HEK293 (cell line): ENCODE results near the gene PLPP1.

Experiments used
- CTCF ChIA-PET: fragments of 350-600 bp; formaldehyde crosslinking; extraction: SDS; loops from one replicate; lab custom pipeline; 2021; ENCODE audit warnings: antibody characterized with exemption; lab: Yijun Ruan, JAX
- POLR2A ChIA-PET: fragments of 300-600 bp; formaldehyde crosslinking; extraction: SDS; loops from one replicate; lab custom pipeline; 2020; ENCODE audit warnings: antibody characterized with exemption, inconsistent platforms; lab: Yijun Ruan, JAX
- H3K27ac ChIP-seq: fragments of 200-500 bp; sonication (Bioruptor generic); 2 replicates; pipeline ENCODE4 v1.5.1; 2014; ENCODE audit warnings: low read depth, low read length, control low read depth, inconsistent platforms; ENCODE audit errors: extremely low read depth
- H3K36me3 ChIP-seq, 2 experiments: fragments of 200-500 bp in 1 of 2; sonication (Bioruptor generic) in 1 of 2; 1 replicate in 1 of 2; 2 replicates in 1 of 2; pipeline ENCODE4 v1.5.1; 2014 to 2017; ENCODE audit warnings: inconsistent platforms in 2 of 2, low read length in 2 of 2; ENCODE audit not compliant: control insufficient read depth in 2 of 2, insufficient read depth in 1 of 2
- H3K4me1 ChIP-seq: fragments of 200-500 bp; sonication (Bioruptor generic); 2 replicates; pipeline ENCODE4 v1.5.1; 2014; ENCODE audit warnings: mild to moderate bottlenecking, low read length, inconsistent platforms; ENCODE audit not compliant: control insufficient read depth, insufficient read depth
- H3K4me3 ChIP-seq: 2 replicates; pipeline ENCODE4 v1.5.1; 2011; ENCODE audit warnings: low read depth, mild to moderate bottlenecking, control low read depth, low read length, moderate library complexity
- H3K9me3 ChIP-seq: fragments of 200-500 bp; sonication (Bioruptor generic); 2 replicates; pipeline ENCODE4 v1.5.1; 2014; ENCODE audit warnings: low read depth, low read length, inconsistent platforms; ENCODE audit not compliant: control insufficient read depth, insufficient read depth
- BCL11A ChIP-seq: fragments of 450-650 bp; formaldehyde crosslinking; IDR thresholded peaks from 2 replicates; pipeline ENCODE4 v1.5.1; 2016; ENCODE audit warnings: low read depth, missing biosample characterization, missing genetic modification characterization
- GFI1B ChIP-seq: fragments of 450-650 bp; formaldehyde crosslinking; IDR thresholded peaks from 2 replicates; pipeline ENCODE4 v1.5.1; 2016; ENCODE audit warnings: missing biosample characterization, missing genetic modification characterization
- GLI4 ChIP-seq: fragments of 450-650 bp; formaldehyde crosslinking; IDR thresholded peaks from 2 replicates; pipeline ENCODE4 v1.5.1; 2016; ENCODE audit warnings: missing biosample characterization, missing genetic modification characterization
- KLF8 ChIP-seq: fragments of 450-650 bp; formaldehyde crosslinking; IDR thresholded peaks from 2 replicates; pipeline ENCODE4 v1.5.1; 2016; ENCODE audit warnings: missing biosample characterization, missing genetic modification characterization
- PRDM1 ChIP-seq: fragments of 450-650 bp; formaldehyde crosslinking; IDR thresholded peaks from 2 replicates; pipeline ENCODE4; 2016; ENCODE audit warnings: missing biosample characterization, missing genetic modification characterization
- SCRT2 ChIP-seq: fragments of 450-650 bp; formaldehyde crosslinking; IDR thresholded peaks from 2 replicates; pipeline ENCODE4 v1.5.1; 2016; ENCODE audit warnings: missing biosample characterization, missing genetic modification characterization
- ZBTB48 ChIP-seq: fragments of 450-650 bp; formaldehyde crosslinking; IDR thresholded peaks from 2 replicates; pipeline ENCODE4 v1.5.1; 2016; ENCODE audit warnings: missing biosample characterization, missing genetic modification characterization
- ZNF239 ChIP-seq: fragments of 450-650 bp; formaldehyde crosslinking; IDR thresholded peaks from 2 replicates; pipeline ENCODE4 v1.5.1; 2016; ENCODE audit warnings: missing biosample characterization, missing genetic modification characterization
- ZNF341 ChIP-seq: fragments of 450-650 bp; formaldehyde crosslinking; IDR thresholded peaks from 2 replicates; pipeline ENCODE4; 2016; ENCODE audit warnings: low read depth, missing biosample characterization, missing genetic modification characterization
- ZNF501 ChIP-seq: fragments of 450-650 bp; formaldehyde crosslinking; IDR thresholded peaks from 2 replicates; pipeline ENCODE4 v1.5.1; 2016; ENCODE audit warnings: missing biosample characterization, missing genetic modification characterization
- ZNF549 ChIP-seq: fragments of 450-650 bp; IDR thresholded peaks from 2 replicates; pipeline ENCODE4 v1.5.1; 2018; ENCODE audit warnings: missing biosample characterization, missing genetic modification characterization, mild to moderate bottlenecking, inconsistent platforms, moderate library complexity
- ZNF558 ChIP-seq: fragments of 450-650 bp; formaldehyde crosslinking; IDR thresholded peaks from 2 replicates; pipeline ENCODE4 v1.5.1; 2016; ENCODE audit warnings: missing biosample characterization, missing genetic modification characterization
- ZNF585B ChIP-seq: fragments of 450-650 bp; formaldehyde crosslinking; IDR thresholded peaks from 2 replicates; pipeline ENCODE4 v1.5.1; 2016; ENCODE audit warnings: missing biosample characterization, missing genetic modification characterization
- ZNF785 ChIP-seq: fragments of 450-650 bp; formaldehyde crosslinking; IDR thresholded peaks from 2 replicates; pipeline ENCODE4 v1.5.1; 2016; ENCODE audit warnings: missing biosample characterization, missing genetic modification characterization
- ZXDB ChIP-seq: fragments of 450-650 bp; formaldehyde crosslinking; IDR thresholded peaks from 2 replicates; pipeline ENCODE4 v1.5.1; 2016; ENCODE audit warnings: missing biosample characterization, missing genetic modification characterization
- TF ChIP-seq, protein P1 (sequence below): fragments of 450-650 bp; formaldehyde crosslinking; IDR thresholded peaks from 2 replicates; pipeline ENCODE4 v1.5.1; 2016; ENCODE audit warnings: missing biosample characterization, missing genetic modification characterization
- TF ChIP-seq, protein P2 (sequence below): fragments of 450-650 bp; formaldehyde crosslinking; IDR thresholded peaks from 2 replicates; pipeline ENCODE4 v1.5.1; 2016; ENCODE audit warnings: missing biosample characterization, missing genetic modification characterization
- TF ChIP-seq, protein P3 (sequence below): fragments of 450-650 bp; formaldehyde crosslinking; IDR thresholded peaks from 2 replicates; pipeline ENCODE4 v1.5.1; 2017; ENCODE audit warnings: missing biosample characterization, missing genetic modification characterization
- TF ChIP-seq, protein P4 (sequence below): fragments of 450-650 bp; formaldehyde crosslinking; IDR thresholded peaks from 2 replicates; pipeline ENCODE4 v1.5.1; 2016; ENCODE audit warnings: missing biosample characterization, missing genetic modification characterization, borderline replicate concordance
- TF ChIP-seq, protein P5 (sequence below): fragments of 450-650 bp; formaldehyde crosslinking; IDR thresholded peaks from 2 replicates; pipeline ENCODE4 v1.5.1; 2016; ENCODE audit warnings: missing biosample characterization, missing genetic modification characterization
- TF ChIP-seq, protein P6 (sequence below): fragments of 450-650 bp; formaldehyde crosslinking; IDR thresholded peaks from 2 replicates; pipeline ENCODE4 v1.5.1; 2017; ENCODE audit warnings: missing biosample characterization, missing genetic modification characterization

PLPP1 gene

DNA sequence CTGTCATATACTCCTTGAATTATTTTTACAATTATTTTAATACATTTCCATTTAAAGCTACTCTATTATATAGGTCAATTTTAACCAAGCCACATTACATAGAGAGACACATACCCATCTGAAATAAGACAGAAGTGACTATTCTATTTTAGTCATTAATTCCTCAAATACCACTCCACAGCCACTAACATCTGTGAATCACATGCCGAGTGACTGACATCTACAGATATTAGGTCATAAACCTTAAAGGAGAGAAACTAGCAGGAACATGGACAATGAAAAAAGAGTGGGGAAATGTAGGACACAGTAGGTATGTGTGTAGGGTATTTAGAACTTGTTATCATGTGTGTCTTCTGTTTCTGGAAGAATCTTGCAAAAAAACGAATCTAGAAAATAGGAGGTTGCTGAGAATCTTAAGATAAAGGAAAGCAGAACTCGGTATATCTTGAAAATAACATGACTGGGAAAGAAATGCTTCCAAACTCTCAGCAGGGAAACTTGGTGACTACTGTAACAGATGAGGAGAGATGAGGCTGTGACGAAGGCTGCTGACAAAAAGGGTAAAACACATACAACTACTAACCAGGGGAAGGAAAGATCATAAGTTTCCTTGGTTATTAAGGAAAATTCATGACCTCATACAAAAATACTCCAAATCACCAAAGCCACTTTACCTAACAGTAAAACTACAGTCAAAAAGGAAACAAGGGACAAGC lies 84.6 kb downstream of the PLPP1 start:
- H3K4me3 ChIP-seq: no peak overlapping the region
- POLR2A ChIA-PET: no interaction called here
- no peaks in the 10 kb centered on the region for H3K9me3 ChIP-seq
- H3K36me3 ChIP-seq: no peaks in the 10 kb centered on the region; a peak in 1 of 3 replicates
- H3K27ac ChIP-seq: no peak overlapping the region
- TF ChIP-seq PRDM1 (tag by site-specific recombination) (no peak), GFI1B (tag by site-specific recombination) (no peak), ZBTB48 (tag by site-specific recombination) (no peak), ZNF785 (tag by site-specific recombination) (no peak), KLF8 (tag by site-specific recombination) (no peak), ZNF558 (tag by site-specific recombination) (no peak), ZNF501 (tag by site-specific recombination) (no peak), GLI4 (tag by site-specific recombination) (no peak)
- TF ChIP-seq, protein P1, sequence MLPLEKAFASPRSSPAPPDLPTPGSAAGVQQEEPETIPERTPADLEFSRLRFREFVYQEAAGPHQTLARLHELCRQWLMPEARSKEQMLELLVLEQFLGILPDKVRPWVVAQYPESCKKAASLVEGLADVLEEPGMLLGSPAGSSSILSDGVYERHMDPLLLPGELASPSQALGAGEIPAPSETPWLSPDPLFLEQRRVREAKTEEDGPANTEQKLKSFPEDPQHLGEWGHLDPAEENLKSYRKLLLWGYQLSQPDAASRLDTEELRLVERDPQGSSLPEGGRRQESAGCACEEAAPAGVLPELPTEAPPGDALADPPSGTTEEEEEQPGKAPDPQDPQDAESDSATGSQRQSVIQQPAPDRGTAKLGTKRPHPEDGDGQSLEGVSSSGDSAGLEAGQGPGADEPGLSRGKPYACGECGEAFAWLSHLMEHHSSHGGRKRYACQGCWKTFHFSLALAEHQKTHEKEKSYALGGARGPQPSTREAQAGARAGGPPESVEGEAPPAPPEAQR (tag by site-specific recombination): no peak
- TF ChIP-seq, protein P2, sequence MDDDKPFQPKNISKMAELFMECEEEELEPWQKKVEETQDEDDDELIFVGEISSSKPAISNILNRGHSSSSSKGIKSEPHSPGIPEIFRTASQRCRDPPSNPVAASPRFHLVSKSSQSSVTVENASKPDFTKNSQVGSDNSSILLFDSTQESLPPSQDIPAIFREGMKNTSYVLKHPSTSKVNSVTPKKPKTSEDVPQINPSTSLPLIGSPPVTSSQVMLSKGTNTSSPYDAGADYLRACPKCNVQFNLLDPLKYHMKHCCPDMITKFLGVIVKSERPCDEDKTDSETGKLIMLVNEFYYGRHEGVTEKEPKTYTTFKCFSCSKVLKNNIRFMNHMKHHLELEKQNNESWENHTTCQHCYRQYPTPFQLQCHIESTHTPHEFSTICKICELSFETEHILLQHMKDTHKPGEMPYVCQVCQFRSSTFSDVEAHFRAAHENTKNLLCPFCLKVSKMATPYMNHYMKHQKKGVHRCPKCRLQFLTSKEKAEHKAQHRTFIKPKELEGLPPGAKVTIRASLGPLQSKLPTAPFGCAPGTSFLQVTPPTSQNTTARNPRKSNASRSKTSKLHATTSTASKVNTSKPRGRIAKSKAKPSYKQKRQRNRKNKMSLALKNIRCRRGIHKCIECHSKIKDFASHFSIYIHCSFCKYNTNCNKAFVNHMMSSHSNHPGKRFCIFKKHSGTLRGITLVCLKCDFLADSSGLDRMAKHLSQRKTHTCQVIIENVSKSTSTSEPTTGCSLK (tag by site-specific recombination): no peak
- CTCF ChIA-PET: interaction anchor here (1.1 kb wide), 1 partner anchor 241 kb away, joined by 3 read pairs; no protein-coding TSS in a partner anchor
- peaks cover 8% of the 10 kb centered on the region for H3K4me1 ChIP-seq

DNA sequence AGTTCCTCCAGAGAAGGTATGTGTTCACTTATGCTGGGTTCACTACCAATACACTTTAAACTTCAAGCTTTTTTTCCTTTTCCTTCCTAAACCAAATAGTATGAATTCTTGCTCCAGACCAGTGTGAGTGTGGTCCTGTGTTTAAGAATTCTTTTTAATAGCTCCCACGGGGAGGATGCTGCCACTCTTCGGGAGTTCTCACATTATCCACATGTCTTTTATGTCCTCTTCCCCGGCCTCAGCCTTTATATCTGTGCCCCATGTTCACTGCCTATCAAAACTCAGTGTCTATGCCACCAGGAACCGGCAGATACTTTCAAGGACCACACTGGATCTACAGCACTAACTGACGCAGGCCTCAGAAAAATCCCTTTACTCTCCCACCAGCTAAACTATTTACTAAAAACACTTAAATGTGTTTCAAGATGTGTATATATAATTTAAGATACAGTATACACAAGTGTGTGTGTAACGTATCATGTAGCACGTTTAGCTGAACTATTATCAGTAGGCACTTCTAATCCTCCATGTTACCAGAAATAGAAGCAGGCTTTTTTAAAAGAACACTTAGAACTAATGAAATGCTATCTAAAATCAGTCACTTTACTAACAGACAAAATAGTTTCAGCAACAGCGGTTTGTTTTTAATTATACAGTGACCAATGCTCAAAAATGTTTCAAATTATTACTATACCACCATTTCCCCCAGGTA lies 88.0 kb downstream of the PLPP1 start:
- H3K27ac ChIP-seq: no peak overlapping the region
- no peaks in the 10 kb centered on the region; a peak in 1 of 3 replicates for H3K36me3 ChIP-seq
- H3K4me1 ChIP-seq: peaks cover 8% of the 10 kb centered on the region; the same call in 1 of the 2 replicates
- H3K4me3 ChIP-seq: no peak overlapping the region
- TF ChIP-seq, protein P3, sequence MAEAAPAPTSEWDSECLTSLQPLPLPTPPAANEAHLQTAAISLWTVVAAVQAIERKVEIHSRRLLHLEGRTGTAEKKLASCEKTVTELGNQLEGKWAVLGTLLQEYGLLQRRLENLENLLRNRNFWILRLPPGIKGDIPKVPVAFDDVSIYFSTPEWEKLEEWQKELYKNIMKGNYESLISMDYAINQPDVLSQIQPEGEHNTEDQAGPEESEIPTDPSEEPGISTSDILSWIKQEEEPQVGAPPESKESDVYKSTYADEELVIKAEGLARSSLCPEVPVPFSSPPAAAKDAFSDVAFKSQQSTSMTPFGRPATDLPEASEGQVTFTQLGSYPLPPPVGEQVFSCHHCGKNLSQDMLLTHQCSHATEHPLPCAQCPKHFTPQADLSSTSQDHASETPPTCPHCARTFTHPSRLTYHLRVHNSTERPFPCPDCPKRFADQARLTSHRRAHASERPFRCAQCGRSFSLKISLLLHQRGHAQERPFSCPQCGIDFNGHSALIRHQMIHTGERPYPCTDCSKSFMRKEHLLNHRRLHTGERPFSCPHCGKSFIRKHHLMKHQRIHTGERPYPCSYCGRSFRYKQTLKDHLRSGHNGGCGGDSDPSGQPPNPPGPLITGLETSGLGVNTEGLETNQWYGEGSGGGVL (tag by site-specific recombination): no peak
- TF ChIP-seq, protein P4, sequence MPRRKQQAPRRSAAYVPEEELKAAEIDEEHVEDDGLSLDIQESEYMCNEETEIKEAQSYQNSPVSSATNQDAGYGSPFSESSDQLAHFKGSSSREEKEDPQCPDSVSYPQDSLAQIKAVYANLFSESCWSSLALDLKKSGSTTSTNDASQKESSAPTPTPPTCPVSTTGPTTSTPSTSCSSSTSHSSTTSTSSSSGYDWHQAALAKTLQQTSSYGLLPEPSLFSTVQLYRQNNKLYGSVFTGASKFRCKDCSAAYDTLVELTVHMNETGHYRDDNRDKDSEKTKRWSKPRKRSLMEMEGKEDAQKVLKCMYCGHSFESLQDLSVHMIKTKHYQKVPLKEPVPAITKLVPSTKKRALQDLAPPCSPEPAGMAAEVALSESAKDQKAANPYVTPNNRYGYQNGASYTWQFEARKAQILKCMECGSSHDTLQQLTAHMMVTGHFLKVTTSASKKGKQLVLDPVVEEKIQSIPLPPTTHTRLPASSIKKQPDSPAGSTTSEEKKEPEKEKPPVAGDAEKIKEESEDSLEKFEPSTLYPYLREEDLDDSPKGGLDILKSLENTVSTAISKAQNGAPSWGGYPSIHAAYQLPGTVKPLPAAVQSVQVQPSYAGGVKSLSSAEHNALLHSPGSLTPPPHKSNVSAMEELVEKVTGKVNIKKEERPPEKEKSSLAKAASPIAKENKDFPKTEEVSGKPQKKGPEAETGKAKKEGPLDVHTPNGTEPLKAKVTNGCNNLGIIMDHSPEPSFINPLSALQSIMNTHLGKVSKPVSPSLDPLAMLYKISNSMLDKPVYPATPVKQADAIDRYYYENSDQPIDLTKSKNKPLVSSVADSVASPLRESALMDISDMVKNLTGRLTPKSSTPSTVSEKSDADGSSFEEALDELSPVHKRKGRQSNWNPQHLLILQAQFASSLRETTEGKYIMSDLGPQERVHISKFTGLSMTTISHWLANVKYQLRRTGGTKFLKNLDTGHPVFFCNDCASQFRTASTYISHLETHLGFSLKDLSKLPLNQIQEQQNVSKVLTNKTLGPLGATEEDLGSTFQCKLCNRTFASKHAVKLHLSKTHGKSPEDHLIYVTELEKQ (tag by site-specific recombination): no peak
- TF ChIP-seq ZXDB (tag by site-specific recombination) (no peak), SCRT2 (tag by site-specific recombination) (no peak), ZNF341 (tag by site-specific recombination) (no peak), BCL11A (tag by site-specific recombination) (no peak), ZNF549 (no peak), ZNF239 (tag by site-specific recombination) (no peak), ZNF585B (tag by site-specific recombination) (no peak)
- TF ChIP-seq, protein P5, sequence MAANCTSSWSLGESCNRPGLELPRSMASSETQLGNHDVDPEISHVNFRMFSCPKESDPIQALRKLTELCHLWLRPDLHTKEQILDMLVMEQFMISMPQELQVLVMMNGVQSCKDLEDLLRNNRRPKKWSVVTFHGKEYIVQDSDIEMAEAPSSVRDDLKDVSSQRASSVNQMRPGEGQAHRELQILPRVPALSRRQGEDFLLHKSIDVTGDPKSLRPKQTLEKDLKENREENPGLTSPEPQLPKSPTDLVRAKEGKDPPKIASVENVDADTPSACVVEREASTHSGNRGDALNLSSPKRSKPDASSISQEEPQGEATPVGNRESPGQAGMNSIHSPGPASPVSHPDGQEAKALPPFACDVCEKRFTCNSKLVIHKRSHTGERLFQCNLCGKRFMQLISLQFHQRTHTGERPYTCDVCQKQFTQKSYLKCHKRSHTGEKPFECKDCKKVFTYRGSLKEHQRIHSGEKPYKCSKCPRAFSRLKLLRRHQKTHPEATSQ (tag by site-specific recombination): no peak
- TF ChIP-seq, protein P6, sequence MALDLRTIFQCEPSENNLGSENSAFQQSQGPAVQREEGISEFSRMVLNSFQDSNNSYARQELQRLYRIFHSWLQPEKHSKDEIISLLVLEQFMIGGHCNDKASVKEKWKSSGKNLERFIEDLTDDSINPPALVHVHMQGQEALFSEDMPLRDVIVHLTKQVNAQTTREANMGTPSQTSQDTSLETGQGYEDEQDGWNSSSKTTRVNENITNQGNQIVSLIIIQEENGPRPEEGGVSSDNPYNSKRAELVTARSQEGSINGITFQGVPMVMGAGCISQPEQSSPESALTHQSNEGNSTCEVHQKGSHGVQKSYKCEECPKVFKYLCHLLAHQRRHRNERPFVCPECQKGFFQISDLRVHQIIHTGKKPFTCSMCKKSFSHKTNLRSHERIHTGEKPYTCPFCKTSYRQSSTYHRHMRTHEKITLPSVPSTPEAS (tag by site-specific recombination): no peak
- no peaks in the 10 kb centered on the region for H3K9me3 ChIP-seq
- ChIA-PET POLR2A (no interaction called here), CTCF (interaction anchor here (0.6 kb wide), 1 partner anchor 235 kb away, joined by 3 read pairs; no protein-coding TSS in a partner anchor)
